Keratinocyte (primary cell): ENCODE data around the gene ALKBH5. TPM values are rescaled to one million over a fixed set of nuclear protein-coding genes. Genes with fewer than 3 reads are reported as not detected.
A peak's percentile ranks its signal among the peaks of the same experiment; 100 is the strongest.

Experiments
- DNase-seq: peaks from one replicate; pipeline ENCODE4 v3.0.0-alpha.2; 2011; ENCODE audit warnings: low read depth, missing footprints, low spot score
- FAIRE-seq: peaks from 2 replicates; lab custom pipeline; 2011; peaks lifted over from hg19 to GRCh38; lab: Jason Lieb, UNC
- H2AFZ ChIP-seq: 2 replicates; pipeline ENCODE4 v1.6.0; 2012; ENCODE audit warnings: low read length, control low read depth, inconsistent platforms; ENCODE audit not compliant: control insufficient read depth
- H3K27ac ChIP-seq: 2 replicates; pipeline ENCODE4 v1.5.1; 2011; ENCODE audit warnings: low read length; ENCODE audit not compliant: control insufficient read depth, insufficient read depth
- H3K27me3 ChIP-seq: 3 replicates; pipeline ENCODE4 v1.6.0; 2011; ENCODE audit warnings: low read length; ENCODE audit not compliant: control insufficient read depth, insufficient read depth; ENCODE audit errors: extremely low read depth
- H3K36me3 ChIP-seq, 2 experiments: 2 replicates in 1 of 2; 3 replicates in 1 of 2; pipeline ENCODE4 v1.5.1; 2011; ENCODE audit warnings: low read length in 2 of 2, mild to moderate bottlenecking in 1 of 2; ENCODE audit not compliant: control insufficient read depth in 2 of 2, insufficient read depth in 2 of 2; ENCODE audit errors: extremely low read depth in 1 of 2
- H3K4me1 ChIP-seq: 3 replicates; pipeline ENCODE4 v1.5.1; 2011; ENCODE audit warnings: low read length; ENCODE audit not compliant: control insufficient read depth, insufficient read depth; ENCODE audit errors: extremely low read depth
- H3K4me2 ChIP-seq: 3 replicates; pipeline ENCODE4 v1.6.0; 2011; ENCODE audit warnings: low read depth, low read length; ENCODE audit not compliant: control insufficient read depth, insufficient read depth; ENCODE audit errors: extremely low read depth
- H3K4me3 ChIP-seq, 3 experiments: fragments of 200-600 bp in 1 of 3; sonication (generic) in 1 of 3; 2 replicates in 2 of 3; 3 replicates in 1 of 3; pipeline ENCODE4 v1.5.1; 2011 to 2016; ENCODE audit warnings: low read length in 3 of 3, mild to moderate bottlenecking in 3 of 3, control low read depth in 2 of 3, inconsistent platforms in 1 of 3, low read depth in 1 of 3, mixed read lengths in 1 of 3, mixed run types in 1 of 3, moderate library complexity in 1 of 3; ENCODE audit not compliant: control insufficient read depth in 2 of 3, insufficient read depth in 2 of 3; ENCODE audit errors: extremely low read depth in 1 of 3
- H3K79me2 ChIP-seq: 2 replicates; pipeline ENCODE4 v1.6.0; 2012; ENCODE audit warnings: low read length; ENCODE audit not compliant: control insufficient read depth, insufficient read depth
- H3K9ac ChIP-seq: 3 replicates; pipeline ENCODE4 v1.6.0; 2011; ENCODE audit warnings: low read length; ENCODE audit not compliant: control insufficient read depth, insufficient read depth; ENCODE audit errors: extremely low read depth
- H3K9me1 ChIP-seq: 3 replicates; pipeline ENCODE4 v1.6.0; 2011; ENCODE audit warnings: low read length; ENCODE audit not compliant: control insufficient read depth, insufficient read depth; ENCODE audit errors: extremely low read depth
- H3K9me3 ChIP-seq: 2 replicates; pipeline ENCODE4 v1.5.1; 2012; ENCODE audit warnings: low read depth, low read length; ENCODE audit not compliant: control insufficient read depth
- H4K20me1 ChIP-seq: 3 replicates; pipeline ENCODE4 v1.6.0; 2011; ENCODE audit warnings: low read length; ENCODE audit not compliant: control insufficient read depth, insufficient read depth; ENCODE audit errors: extremely low read depth
- CTCF ChIP-seq, 3 experiments: IDR thresholded peaks in 1 of 3; conservative IDR thresholded peaks in 1 of 3; optimal IDR thresholded peaks in 1 of 3; 2 replicates in 2 of 3; 3 replicates in 1 of 3; pipeline versions ENCODE3 to v1.5.1; 2011; ENCODE audit warnings: low read length in 3 of 3, mild to moderate bottlenecking in 3 of 3, moderate library complexity in 2 of 3, control low read depth in 1 of 3, inconsistent platforms in 1 of 3; ENCODE audit not compliant: insufficient read depth in 2 of 3; ENCODE audit errors: extremely low read depth in 1 of 3
- EZH2 ChIP-seq: IDR thresholded peaks from one replicate; pipeline ENCODE4 v1.6.1; 2012; ENCODE audit warnings: inconsistent platforms, mild to moderate bottlenecking, low read length, moderate library complexity
- dilution Hi-C: fragments of 300-500 bp; cut with MboI; formaldehyde crosslinking; loops from one replicate; pipeline ENCODE4 v1.7.0; 2020; ENCODE audit warnings: low sequenced_read_pairs; ENCODE audit not compliant: extremely low pct_ligation_motif_present
- polyA plus RNA-seq, 5 experiments: library from polyadenylated mRNA; depleted of rRNA in 3 of 5; stranded (reverse) in 3 of 5; stranded (forward) in 1 of 5; unstranded in 1 of 5; fragments of >200 nt; gene quantifications; 1 replicate in 1 of 5; 2 replicates in 3 of 5; 3 replicates in 1 of 5; pipeline versions ENCODE4 v1.2.1 to v1.2.3, GENCODE V29; 2011 to 2012; ENCODE audit warnings: missing spikeins in 2 of 5, low read depth in 1 of 5, low replicate concordance in 1 of 5

The ALKBH5 gene
- polyA plus RNA-seq, 1 donor (not counting 4 experiments of a cell fraction or from before 2014, with no cell fraction given), result 50.2 TPM

- Histone ChIP-seq H3K4me3 (no peak overlapping the region), H2AFZ (no peak overlapping the region), H3K79me2 (no peaks in the 10 kb centered on the region), H3K4me2 (no peak overlapping the region), H3K9me1 (no peaks in the 10 kb centered on the region), H3K9me3 (no peaks in the 10 kb centered on the region), H4K20me1 (no peaks in the 10 kb centered on the region), H3K36me3 (no peaks in the 10 kb centered on the region), H3K27me3 (peaks cover 11% of the 10 kb centered on the region), H3K4me1 (no peaks in the 10 kb centered on the region), H3K9ac (no peak overlapping the region), H3K27ac (no peak overlapping the region)
- DNase-seq (no peak), FAIRE-seq (no peak)
- TF ChIP-seq EZH2 (no peak), CTCF (optimal IDR thresholded peaks at IDR 0.05 in 1 of 3, IDR thresholded peaks at IDR 0.05 in 1 of 3, conservative IDR thresholded peaks at IDR 0.05 in 1 of 3; ENCODE audit: extremely low read depth in 1 of 3, insufficient read depth in 2 of 3, low read length in 3 of 3) (no peak)
- dilution Hi-C loops, result no loop called here
Observed at GRCh38 chr17:18142417-18142816, 41.2 kb upstream of the ALKBH5 start.

DNA sequence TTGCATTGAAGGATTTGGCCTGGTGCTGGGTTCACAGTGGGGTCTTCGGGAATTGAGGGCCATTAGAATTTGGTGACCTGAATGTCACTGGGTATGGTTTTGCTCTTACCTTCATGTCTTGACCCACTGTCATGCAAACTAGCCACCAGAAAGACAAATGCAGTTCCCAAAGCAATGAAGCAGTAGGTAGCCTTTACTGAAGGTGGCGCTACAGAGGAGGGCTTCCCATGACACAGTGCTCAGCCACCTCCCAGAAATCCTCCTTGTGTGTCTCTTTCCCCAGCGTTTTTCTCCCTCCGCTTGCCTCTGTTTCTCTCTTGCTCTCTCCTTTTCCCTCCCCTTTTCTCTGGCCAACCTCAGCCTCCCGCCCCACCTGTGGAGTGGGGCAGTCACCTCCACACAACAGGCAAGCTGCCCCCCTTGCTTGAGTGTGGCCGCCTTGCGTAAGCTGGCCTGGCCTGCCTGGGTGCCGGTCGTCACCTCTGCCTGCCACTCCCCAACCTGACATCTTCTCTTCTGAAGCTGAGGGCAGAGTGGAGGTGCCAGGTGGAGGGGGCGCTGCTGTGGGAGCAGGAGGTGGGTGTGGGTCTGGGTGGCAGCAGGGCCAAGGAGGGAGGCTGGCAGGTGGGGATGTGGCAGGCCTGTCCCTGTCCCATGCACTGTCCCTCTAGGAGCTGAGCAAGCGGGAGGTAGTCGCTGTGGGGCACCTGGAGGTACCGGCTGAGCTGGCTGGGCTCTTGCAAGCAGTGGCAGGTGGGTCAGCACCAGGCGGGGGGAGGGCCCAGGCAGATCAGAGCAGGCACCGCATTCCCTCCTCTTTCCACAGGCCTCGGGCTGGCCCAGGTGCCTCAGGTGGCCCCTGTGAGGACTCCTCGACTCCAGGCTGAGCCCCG, 40.3 kb upstream of the ALKBH5 start:
- no peak overlapping the region for H3K4me2 ChIP-seq
- H3K27me3 ChIP-seq, result peaks cover 9% of the 10 kb centered on the region
- no peak overlapping the region for H3K9ac ChIP-seq
- no peak overlapping the region for H2AFZ ChIP-seq
- dilution Hi-C loops, result no loop called here
- no peaks in the 10 kb centered on the region for H4K20me1 ChIP-seq
- no peaks in the 10 kb centered on the region for H3K4me1 ChIP-seq
- H3K79me2 ChIP-seq, result no peaks in the 10 kb centered on the region
- FAIRE-seq (no peak), DNase-seq (no peak)
- H3K4me3 ChIP-seq, result no peak overlapping the region
- H3K9me1 ChIP-seq, result no peaks in the 10 kb centered on the region
- no peaks in the 10 kb centered on the region for H3K9me3 ChIP-seq
- no peaks in the 10 kb centered on the region for H3K36me3 ChIP-seq
- no peak overlapping the region for H3K27ac ChIP-seq
- no peak for TF ChIP-seq EZH2
- peak; percentile 51 to 62 (median 61) for TF ChIP-seq CTCF (optimal IDR thresholded peaks at IDR 0.05 in 1 of 3, IDR thresholded peaks at IDR 0.05 in 1 of 3, conservative IDR thresholded peaks at IDR 0.05 in 1 of 3; ENCODE audit: extremely low read depth in 1 of 3, insufficient read depth in 2 of 3, low read length in 3 of 3)
